HG03354 (cell line): Measurements from ENCODE around the gene LRRC61.
"Not testable (repeated sequence)": the region's sequence is repeated elsewhere in the genome, so short reads cannot be mapped to it uniquely, and the experiment has no call there.

ENCODE experiments used
- ATAC-seq: cut with Tn5 transposase; IDR thresholded peaks from one replicate; pipeline ENCODE4 v1.9.1; 2021; ENCODE audit warnings: mild to moderate bottlenecking; ENCODE audit not compliant: unreplicated experiment, poor library complexity, severe bottlenecking

LRRC61 gene

GRCh38 chr7:150306377-150306776 is 16.8 kb upstream of the LRRC61 start:
- not testable (repeated sequence) for ATAC-seq

- ATAC-seq: no peak
Observed at GRCh38 chr7:150307129-150307528, 16.0 kb upstream of the LRRC61 start.

DNA sequence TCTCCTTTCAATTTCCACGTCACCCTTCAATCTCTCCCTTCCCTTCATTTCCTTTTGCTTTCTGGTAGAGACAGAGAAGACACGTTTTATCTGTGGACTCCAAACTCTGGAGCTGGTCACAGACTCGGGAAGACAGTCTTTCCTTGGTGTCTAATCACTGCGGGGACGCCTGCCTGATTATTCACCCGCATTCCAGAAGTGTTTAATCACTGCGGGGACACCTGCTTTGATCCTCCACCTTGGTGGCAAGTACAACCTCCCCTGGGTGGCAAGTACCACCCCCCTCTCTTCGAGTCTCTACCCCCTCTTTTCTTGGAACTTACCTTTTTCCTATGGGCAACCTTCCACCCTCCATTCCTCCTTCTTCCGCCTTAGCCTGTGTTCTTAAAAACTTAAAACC is 15.3 kb upstream of the LRRC61 start:
- ATAC-seq: no peak

DNA sequence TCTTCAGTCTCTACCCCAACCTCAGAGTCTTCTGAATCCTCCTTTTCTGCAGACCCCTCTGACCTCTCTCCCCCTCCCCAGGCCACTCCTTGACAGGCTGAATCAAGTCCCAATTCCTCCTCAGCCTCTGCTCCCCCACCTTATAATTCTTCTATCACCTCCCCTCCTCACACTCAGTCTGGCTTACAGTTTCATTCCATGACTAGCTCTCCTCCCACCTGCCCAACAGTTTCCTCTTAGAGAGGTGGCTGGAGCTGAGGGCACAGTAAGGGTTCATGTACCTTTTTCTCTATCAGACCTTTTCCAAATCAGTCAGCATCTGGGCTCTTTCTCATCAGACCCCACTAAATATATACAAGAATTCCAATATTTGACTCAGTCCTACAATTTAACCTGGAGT is 14.6 kb upstream of the LRRC61 start:
- ATAC-seq: no peak

DNA sequence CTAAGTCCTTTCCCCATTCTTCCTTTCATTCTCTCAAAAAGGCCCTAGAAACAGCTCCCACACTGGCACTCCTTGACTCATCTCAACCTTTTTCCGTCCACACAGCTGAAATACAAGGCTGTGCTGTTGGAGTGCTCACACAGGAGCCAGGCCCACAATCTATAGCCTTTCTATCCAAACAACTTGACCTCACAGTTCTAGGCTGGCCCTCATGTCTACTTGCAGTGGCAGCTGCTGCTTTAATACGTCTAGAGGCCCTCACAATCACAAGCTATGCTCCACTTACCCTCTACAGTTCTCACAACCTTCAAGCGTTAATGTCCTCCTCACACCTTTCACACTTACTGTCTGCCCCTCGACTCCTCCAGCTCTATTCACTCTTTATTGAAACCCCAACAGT is 12.0 kb upstream of the LRRC61 start:
- no peak for ATAC-seq

- ATAC-seq: no peak
Observed at GRCh38 chr7:150311711-150312110, 11.4 kb upstream of the LRRC61 start.

DNA sequence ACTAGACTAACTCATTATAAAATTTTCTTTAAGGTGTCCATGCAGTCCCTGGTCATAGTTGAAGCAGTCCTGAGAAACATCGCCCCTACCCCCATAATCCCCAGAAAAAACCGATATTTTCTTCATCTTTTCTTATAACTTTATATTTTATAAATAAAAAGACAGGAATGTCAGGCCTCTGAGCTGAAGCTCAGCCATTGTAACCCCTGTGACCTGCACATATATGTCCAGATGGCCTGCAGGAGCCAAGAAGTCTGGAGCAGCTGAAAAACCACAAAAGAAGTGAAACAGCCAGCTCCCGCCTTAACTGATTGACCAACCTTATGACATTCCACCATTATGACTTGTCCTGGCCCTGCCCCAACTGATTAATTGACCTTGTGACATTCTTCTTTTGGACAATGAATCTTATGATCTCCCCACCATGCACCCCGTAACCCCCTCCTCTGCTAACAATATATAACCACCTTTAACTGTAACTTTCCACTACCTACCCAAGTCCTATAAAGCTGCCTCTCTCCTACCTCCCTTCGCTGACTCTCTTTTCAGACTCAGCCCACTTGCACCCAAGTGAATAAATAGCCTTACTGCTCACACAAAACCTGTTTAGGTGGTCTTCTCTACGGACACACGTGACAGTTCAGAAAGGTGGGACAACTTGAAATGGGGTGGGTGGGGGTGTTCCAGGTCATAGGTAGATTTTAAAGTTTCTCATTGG is 10.3 kb upstream of the LRRC61 start:
- ATAC-seq: not testable (repeated sequence)

GRCh38 chr7:150313367-150313809 is 9.8 kb upstream of the LRRC61 start:
- ATAC-seq: no peak

DNA sequence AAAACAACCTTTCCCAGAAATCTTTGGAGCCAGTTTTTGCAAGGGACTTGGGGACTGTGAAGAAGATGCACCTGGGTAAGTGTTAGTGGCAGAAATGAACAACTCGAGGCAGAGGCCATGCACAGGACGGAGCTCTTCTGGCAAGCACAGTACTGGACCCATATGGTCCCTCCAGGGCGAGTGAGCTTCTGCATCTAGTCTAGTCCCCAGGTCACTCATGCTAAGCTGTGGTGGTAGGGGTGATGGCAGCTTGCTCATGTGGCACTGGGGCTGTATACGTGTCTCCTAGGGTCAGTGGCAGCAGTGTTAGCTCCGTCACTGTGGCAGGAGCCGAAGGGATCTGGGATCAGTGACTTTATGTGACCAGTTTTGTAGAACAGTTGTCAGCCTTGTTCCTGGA is 9.3 kb upstream of the LRRC61 start:
- no peak for ATAC-seq

- ATAC-seq: no peak
Observed at GRCh38 chr7:150314639-150315239, 8.4 kb upstream of the LRRC61 start.

DNA sequence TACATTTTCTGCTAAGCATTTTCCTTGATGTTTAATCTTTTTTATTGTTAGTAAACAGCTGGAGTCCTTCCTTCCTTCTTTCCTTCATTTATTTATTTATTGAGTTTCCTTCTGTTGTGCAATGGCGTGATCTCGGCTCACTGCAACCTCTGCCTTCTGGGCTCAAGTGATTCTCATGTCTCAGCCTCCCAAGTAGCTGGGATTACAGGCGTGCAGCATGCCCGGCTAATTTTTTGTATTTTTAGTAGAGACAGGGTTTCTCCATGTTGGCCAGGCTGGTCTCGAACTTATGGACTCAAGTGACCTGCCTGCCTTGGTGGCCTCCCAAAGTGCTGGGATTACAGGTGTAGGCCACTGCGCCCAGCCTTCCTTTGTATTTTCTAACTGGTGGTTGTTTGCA is 6.2 kb upstream of the LRRC61 start:
- ATAC-seq: not testable (repeated sequence)

- no peak for ATAC-seq
Observed at GRCh38 chr7:150317748-150318444, 5.3 kb upstream of the LRRC61 start.

DNA sequence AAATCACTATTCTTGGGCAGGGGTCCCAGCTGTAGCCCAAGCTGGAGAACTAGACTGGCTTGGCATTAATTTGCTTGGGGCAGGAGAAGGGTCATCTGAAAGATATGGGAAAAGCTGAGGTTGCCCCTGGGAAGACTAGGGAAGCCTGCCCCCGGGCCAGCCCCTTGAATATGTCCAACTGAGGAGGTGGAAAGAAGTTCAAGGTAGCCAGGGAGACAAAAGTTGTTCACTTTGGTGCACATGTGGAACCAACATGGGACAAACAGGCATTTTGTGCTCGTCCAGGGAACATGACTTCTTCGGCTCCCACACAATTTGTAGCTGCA is 1.4 kb upstream of the LRRC61 start:
- ATAC-seq: no peak

- ATAC-seq: peak; percentile 31
Observed at GRCh38 chr7:150322114-150322832, 882 bp upstream of the LRRC61 start.

- no peak for ATAC-seq
Observed at GRCh38 chr7:150323682-150324372, 672 bp downstream of the LRRC61 start.

DNA sequence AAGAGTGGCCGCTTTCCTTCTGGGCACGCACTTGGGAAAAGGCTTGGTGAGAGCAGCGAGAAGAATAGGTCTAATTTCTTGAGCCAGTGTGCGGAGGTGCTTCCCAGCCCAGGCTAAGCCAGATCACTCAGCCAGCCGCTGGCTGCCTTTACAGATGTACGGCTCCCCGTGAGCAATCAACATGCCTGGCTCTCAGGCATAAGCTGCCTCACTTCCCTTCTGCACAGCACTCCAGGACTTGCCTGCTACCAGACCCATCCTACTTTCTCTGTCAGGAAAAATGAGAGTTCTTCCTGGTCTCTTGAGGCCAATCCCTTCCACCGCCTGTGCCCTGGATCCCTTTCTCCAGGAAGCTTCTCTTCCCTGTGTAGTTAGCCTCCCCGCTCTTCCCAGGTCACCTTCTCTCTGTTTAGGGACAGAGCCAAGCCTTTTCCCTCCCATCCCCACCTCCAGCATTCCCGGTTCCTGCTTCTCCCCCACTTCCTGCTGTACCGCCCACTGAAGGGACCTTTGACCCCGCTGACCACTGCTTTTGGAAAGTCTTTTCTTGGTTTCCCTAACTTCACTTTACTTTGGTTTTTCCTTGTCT is 1.3 kb downstream of the LRRC61 start:
- no peak for ATAC-seq

GRCh38 chr7:150325110-150325611 is 2.0 kb downstream of the LRRC61 start:
- ATAC-seq: no peak

- no peak for ATAC-seq
Observed at GRCh38 chr7:150325901-150326300, 2.7 kb downstream of the LRRC61 start.

GRCh38 chr7:150326657-150327268 is 3.6 kb downstream of the LRRC61 start:
- ATAC-seq: no peak
